ENCODE results near the gene YPEL3.
"Not testable (repeated sequence)": the region's sequence is repeated elsewhere in the genome, so short reads cannot be mapped to it uniquely, and the experiment has no call there.

The YPEL3 gene

GRCh38 chr16:30096105-30096861 is at the start of gene YPEL3:
TSS of gene YPEL3 (minus strand) at chr16:30096213. CDS start at chr16:30095482, 731 bp downstream.
- DNase-seq (ENCODE audit: low read depth), result no peak

GRCh38 chr16:30145657-30146056 is 49.6 kb upstream of the YPEL3 start:
- DNase-seq (ENCODE audit: low read depth), result no peak

GRCh38 chr16:30144917-30145316 is 48.9 kb upstream of the YPEL3 start:
- DNase-seq (ENCODE audit: low read depth), result no peak

- DNase-seq (ENCODE audit: low read depth), result no peak
These were observed 48.0 kb upstream of the YPEL3 start for GRCh38 chr16:30144017-30144416.

- no peak for DNase-seq (ENCODE audit: low read depth)
These were observed 47.3 kb upstream of the YPEL3 start for GRCh38 chr16:30143347-30143702.

- DNase-seq (ENCODE audit: low read depth), result no peak
These were observed 46.8 kb upstream of the YPEL3 start for GRCh38 chr16:30142672-30143346.

GRCh38 chr16:30141750-30142149 is 45.7 kb upstream of the YPEL3 start:
- DNase-seq (ENCODE audit: low read depth), result no peak

GRCh38 chr16:30139583-30140481 is 43.8 kb upstream of the YPEL3 start:
- no peak for DNase-seq (ENCODE audit: low read depth)

- DNase-seq (ENCODE audit: low read depth), result no peak
These were observed 41.9 kb upstream of the YPEL3 start for GRCh38 chr16:30137897-30138296.

- DNase-seq (ENCODE audit: low read depth), result no peak
These were observed 41.1 kb upstream of the YPEL3 start for GRCh38 chr16:30136971-30137605.

GRCh38 chr16:30132591-30132990 is 36.6 kb upstream of the YPEL3 start:
- DNase-seq (ENCODE audit: low read depth), result no peak

GRCh38 chr16:30131869-30132475 is 36.0 kb upstream of the YPEL3 start:
- DNase-seq (ENCODE audit: low read depth), result no peak

GRCh38 chr16:30127993-30128392 is 32.0 kb upstream of the YPEL3 start:
- DNase-seq (ENCODE audit: low read depth), result no peak

GRCh38 chr16:30125690-30126089 is 29.7 kb upstream of the YPEL3 start:
- not testable (repeated sequence) for DNase-seq (ENCODE audit: low read depth)

GRCh38 chr16:30124985-30125379 is 29.0 kb upstream of the YPEL3 start:
- DNase-seq (ENCODE audit: low read depth), result no peak

- DNase-seq (ENCODE audit: low read depth), result no peak
These were observed 26.7 kb upstream of the YPEL3 start for GRCh38 chr16:30122604-30123160.

GRCh38 chr16:30121741-30122571 is 25.9 kb upstream of the YPEL3 start:
- DNase-seq (ENCODE audit: low read depth), result no peak

GRCh38 chr16:30120340-30121105 is 24.5 kb upstream of the YPEL3 start:
- DNase-seq (ENCODE audit: low read depth), result no peak

- no peak for DNase-seq (ENCODE audit: low read depth)
These were observed 23.4 kb upstream of the YPEL3 start for GRCh38 chr16:30119428-30119827.

- no peak for DNase-seq (ENCODE audit: low read depth)
These were observed 21.8 kb upstream of the YPEL3 start for GRCh38 chr16:30117768-30118167.

All from non-pigmented ciliary epithelial cell (primary cell).